Inflammatory macrophage treated with lipopolysaccharide for 4 hours (primary cell): ENCODE data around the gene NCKIPSD.
A peak's percentile ranks its signal among the peaks of the same experiment; 100 is the strongest.

Source experiments
- DNase-seq: peaks from one replicate; pipeline ENCODE4 v3.0.0-alpha.2; 2020

NCKIPSD gene

DNA sequence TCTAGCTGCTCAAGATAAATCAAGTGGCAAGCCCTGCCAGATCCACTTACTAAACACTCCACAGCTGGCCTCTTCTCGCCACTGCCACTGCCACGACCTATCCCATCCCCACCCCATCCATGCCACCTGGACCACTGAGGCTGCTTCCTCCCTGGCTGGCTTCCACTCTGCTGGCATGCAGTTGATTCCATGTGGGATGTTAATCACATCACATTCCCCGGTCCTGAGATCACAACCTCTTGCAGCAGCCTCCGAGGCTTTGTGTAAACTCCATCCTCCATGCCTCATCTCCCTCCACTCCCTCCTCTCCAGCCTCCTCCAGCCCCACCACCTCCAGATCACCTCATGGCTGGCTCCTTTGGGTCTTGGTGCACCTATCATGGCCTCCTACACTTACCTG is 7.7 kb downstream of the NCKIPSD start:
- no peak for DNase-seq

DNA sequence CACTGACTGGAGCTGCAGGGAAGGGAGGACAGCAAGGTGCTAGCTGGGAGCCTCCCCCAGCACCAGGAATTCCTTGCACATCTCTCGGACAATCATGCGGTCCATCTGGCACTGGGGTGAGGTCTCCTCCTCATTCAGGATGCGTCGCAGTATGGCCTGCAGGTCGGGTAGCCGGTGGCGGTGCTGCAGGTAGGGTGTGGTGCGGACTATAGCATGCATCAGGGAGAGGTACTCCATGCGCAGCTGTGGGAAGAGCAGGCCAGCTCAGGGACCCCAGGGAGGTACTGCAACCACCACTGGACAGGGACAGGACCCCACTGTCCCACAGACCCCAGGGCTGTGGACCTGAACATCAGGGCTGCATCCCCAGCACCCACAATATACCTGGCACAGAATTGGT is 11.2 kb downstream of the NCKIPSD start:
- DNase-seq: no peak

GRCh38 chr3:48672522-48672921 is 13.2 kb downstream of the NCKIPSD start:
- no peak for DNase-seq

GRCh38 chr3:48664929-48665328 is 20.8 kb downstream of the NCKIPSD start:
- no peak for DNase-seq

- DNase-seq: no peak
Measured at GRCh38 chr3:48664313-48664644, 21.4 kb downstream of the NCKIPSD start.

GRCh38 chr3:48663489-48664312 is 22.0 kb downstream of the NCKIPSD start:
- DNase-seq: peak; percentile 98

GRCh38 chr3:48662753-48663488 is 22.8 kb downstream of the NCKIPSD start, which contains the start of gene CELSR3:
Gene CELSR3, minus strand, starts transcription at chr3:48662886. Its CDS starts 252 bp downstream, at chr3:48662634.
- peak; percentile 76 for DNase-seq

DNA sequence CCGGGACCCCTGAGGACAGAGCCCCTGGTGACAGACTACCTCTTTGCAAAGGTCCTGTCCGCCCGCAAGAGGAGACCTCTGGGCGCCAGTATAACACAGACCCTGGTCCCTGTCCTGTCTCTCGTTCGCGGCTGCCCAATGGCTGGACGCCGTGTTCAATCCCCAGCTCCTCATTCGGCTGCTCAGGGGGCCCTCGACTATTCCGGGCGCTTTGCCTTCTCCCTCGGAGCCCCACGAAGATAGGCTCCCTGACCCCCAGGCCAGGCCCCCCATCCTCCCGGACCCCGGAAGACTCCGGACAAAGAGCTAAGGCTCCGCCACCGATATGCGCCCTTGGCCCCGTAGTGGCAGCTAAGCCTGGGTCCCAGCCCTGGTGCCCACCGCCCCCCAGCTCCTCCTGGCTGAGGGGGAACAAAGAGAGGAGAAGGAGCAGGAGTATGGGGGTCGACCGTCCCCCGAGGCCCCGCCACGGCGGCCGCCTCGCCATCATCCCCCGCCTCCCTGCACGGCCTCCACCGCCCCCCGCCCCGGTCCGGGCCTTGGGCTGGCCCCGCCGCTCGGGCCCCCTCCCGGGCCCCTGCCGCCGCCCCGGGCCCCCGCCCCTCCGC is 23.5 kb downstream of the NCKIPSD start:
- no peak for DNase-seq

DNA sequence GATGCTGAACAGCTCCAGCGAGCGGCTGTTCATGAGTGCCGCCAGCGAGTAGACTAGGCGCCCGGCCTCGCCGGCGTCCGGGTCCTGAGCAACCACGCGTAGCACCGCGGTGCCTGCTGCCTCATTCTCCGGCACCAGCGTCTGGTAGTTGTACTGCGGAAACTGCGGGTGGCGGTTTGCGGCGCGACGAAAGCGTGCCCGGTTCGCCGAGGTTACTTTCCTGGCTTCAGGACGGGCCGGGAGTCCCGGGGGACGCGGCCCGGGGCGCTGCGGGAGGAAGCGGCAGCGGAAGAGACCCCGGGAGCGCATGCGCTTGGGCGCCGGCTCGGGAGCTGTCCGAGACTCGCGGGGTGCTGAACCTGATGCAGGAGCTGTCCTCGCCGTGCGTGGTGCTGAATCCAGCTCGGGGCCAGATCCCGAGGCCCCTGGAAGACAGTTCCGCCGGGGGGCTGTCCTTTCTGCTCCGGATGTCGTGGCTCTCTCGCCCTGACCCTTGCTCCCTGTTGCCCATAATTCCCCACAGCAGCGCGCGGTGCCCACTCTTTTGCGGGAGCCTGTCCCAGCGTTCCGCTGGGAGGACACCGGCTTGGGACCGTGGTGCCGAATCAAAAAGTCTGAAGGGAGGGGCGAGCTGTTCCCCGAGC is 24.1 kb downstream of the NCKIPSD start:
- DNase-seq: peak; percentile 28

GRCh38 chr3:48660800-48661400 is 24.8 kb downstream of the NCKIPSD start:
- DNase-seq: no peak

DNA sequence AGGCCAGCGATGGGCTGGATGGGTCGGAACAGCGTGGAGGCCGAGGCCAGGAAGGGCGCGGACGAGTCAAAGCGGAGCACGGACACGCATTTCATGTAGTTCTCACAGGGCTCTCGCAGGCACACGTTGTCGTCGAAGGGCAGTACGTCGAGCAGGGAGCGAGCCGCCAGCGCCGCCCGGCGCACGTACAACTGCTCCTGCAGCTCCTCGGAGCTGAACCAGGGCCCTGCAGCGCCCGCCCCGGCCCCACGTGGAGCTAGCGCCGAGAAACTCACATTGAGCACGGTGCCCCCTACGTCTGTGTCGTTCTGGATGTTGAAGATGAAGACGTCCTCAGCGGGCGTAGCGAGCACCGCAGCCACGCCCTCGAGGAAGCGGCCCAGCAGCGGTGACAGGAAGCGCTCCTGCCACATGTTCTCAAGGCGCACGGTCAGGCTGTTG is 28.9 kb downstream of the NCKIPSD start:
- no peak for DNase-seq

DNA sequence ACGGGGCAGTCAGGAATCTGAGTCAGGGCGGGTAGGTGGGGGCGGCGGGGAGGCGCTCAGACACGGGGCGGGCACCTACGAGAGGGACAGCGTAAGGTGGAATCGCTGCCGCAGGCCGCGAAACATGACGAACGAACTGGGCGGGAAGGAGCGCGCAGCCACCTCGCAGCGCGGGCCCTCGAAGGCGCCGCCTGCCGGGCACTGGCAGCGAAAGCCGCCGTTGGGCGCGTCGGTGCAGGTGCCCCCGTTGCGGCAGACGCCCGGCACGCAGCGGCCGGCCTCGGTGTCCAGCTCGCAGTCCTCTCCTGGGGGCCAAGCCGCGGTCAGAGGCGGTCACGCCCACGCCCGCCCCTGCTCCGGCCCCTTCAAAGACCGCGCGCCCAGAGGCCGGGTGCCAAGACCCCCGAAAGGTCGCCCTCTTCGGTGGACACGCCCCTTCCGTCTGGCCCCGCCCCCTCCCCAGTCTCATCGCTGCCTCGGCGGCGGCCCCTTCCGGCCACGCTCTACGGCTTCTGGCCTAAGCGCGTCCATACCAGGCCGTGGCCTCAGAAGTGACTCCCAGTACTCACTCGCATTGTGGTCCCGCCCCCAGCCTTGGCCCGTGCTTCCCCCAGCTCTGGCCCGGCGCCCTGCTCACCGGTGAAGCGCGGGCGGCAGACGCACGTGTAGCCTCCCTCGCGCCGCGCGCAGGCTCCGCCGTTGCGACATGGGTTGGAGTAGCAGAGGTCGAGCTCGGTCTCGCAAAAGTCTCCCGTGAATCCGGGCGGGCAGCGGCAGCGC is 29.5 kb downstream of the NCKIPSD start:
- peak; percentile 79 for DNase-seq

- no peak for DNase-seq
Measured at GRCh38 chr3:48655606-48656005, 30.1 kb downstream of the NCKIPSD start.

- DNase-seq: no peak
Measured at GRCh38 chr3:48655063-48655462, 30.7 kb downstream of the NCKIPSD start.

DNA sequence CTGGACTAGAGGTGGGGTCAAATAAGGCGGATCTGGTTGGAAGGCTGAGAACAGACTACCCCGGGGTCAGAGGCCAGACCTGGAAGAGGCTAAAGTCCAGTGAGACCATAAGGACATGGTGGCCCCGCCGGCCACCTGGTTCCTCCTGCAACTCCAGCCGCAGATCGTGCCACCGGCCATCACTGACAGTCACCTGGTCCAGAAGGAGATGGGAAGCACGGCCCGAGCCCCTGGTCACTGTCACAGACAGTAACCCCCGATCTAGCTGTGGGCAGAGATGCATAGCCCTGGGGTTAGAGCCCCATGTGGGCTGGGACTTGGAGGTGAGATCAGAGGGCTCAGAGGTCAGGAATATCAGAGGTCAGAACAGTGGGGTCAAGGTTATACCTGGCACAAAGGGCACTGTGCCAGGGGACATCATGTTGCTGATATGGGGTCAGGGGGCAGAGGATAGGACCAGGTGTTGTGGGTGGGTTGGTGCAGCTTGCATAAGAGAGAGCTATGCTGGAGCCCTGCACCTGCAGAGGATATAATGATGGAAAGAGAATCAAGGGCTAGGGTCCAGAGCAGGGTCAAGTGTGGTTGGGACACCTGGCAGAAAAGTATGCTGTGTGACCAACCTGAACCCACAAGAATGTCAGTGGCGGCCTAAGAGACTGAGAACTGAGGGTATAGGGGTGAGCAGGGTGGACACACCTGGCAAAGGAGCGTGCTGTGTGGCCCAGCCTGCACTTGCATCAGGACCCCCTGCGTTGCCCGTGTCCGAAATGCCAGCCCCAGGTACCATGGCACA is 32.6 kb downstream of the NCKIPSD start:
- DNase-seq: no peak

DNA sequence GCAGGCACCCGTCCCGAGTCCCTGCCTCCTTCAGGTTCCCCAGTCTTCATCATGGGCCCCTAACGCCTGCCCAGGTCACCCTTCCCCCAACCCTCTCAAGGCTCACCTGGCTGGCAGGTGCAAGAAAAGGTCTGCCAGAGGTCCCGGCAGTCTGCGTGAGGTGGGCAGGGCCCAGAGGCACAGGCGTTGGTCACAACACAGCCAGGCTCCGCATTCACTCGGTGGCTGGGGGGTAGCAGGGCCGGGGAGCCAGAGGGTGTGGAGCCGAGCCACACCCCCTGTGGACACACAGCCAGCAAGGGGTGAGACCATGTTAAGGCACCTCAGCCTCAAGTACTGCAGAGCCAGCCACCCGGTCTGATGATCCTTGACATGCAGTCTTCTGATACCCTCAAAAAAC is 33.9 kb downstream of the NCKIPSD start:
- no peak for DNase-seq

- DNase-seq: no peak
Measured at GRCh38 chr3:48650723-48651122, 35.0 kb downstream of the NCKIPSD start.

GRCh38 chr3:48648188-48648850 is 37.4 kb downstream of the NCKIPSD start:
- no peak for DNase-seq

- no peak for DNase-seq
Measured at GRCh38 chr3:48647714-48648113, 38.0 kb downstream of the NCKIPSD start.

- DNase-seq: no peak
Measured at GRCh38 chr3:48644898-48645760, 40.6 kb downstream of the NCKIPSD start.
